HG03342 (cell line): ENCODE measurements around the gene ANGPTL3.
"Not testable (repeated sequence)": the region's sequence is repeated elsewhere in the genome, so short reads cannot be mapped to it uniquely, and the experiment has no call there.

ENCODE experiments used
- ATAC-seq: cut with Tn5 transposase; IDR thresholded peaks from one replicate; pipeline ENCODE4 v1.9.1; 2021; ENCODE audit warnings: mild to moderate bottlenecking, moderate library complexity; ENCODE audit not compliant: unreplicated experiment

ANGPTL3 gene

GRCh38 chr1:62597281-62597680 is at the start of gene ANGPTL3:
Gene ANGPTL3 (plus strand): TSS chr1:62597520. CDS start chr1:62597567, 47 bp downstream.
- ATAC-seq: no peak

GRCh38 chr1:62561306-62561705 is 36.0 kb upstream of the ANGPTL3 start:
- no peak for ATAC-seq

GRCh38 chr1:62567182-62567581 is 30.1 kb upstream of the ANGPTL3 start:
- ATAC-seq: not testable (repeated sequence)

- ATAC-seq: not testable (repeated sequence)
Measured at GRCh38 chr1:62567926-62568325, 29.4 kb upstream of the ANGPTL3 start.

- ATAC-seq: not testable (repeated sequence)
Measured at GRCh38 chr1:62571517-62571916, 25.8 kb upstream of the ANGPTL3 start.

GRCh38 chr1:62572476-62572875 is 24.8 kb upstream of the ANGPTL3 start:
- no peak for ATAC-seq

GRCh38 chr1:62573675-62574074 is 23.6 kb upstream of the ANGPTL3 start:
- no peak for ATAC-seq

- no peak for ATAC-seq
Measured at GRCh38 chr1:62585469-62586155, 11.7 kb upstream of the ANGPTL3 start.

- ATAC-seq: no peak
Measured at GRCh38 chr1:62588000-62588399, 9.3 kb upstream of the ANGPTL3 start.

- ATAC-seq: no peak
Measured at GRCh38 chr1:62589321-62589720, 8.0 kb upstream of the ANGPTL3 start.

GRCh38 chr1:62590255-62590969 is 6.9 kb upstream of the ANGPTL3 start:
- ATAC-seq: no peak

GRCh38 chr1:62590970-62591368 is 6.4 kb upstream of the ANGPTL3 start:
- no peak for ATAC-seq

GRCh38 chr1:62593825-62594394 is 3.4 kb upstream of the ANGPTL3 start:
- no peak for ATAC-seq

- no peak for ATAC-seq
Measured at GRCh38 chr1:62595647-62596046, 1.7 kb upstream of the ANGPTL3 start.

GRCh38 chr1:62599044-62599443 is 1.7 kb downstream of the ANGPTL3 start:
- no peak for ATAC-seq

- no peak for ATAC-seq
Measured at GRCh38 chr1:62601457-62601856, 4.1 kb downstream of the ANGPTL3 start.

- ATAC-seq: no peak
Measured at GRCh38 chr1:62608905-62609304, 11.6 kb downstream of the ANGPTL3 start.

- not testable (repeated sequence) for ATAC-seq
Measured at GRCh38 chr1:62610588-62610987, 13.3 kb downstream of the ANGPTL3 start.

- ATAC-seq: no peak
Measured at GRCh38 chr1:62612770-62613169, 15.4 kb downstream of the ANGPTL3 start.

- ATAC-seq: peak; percentile 96
Measured at GRCh38 chr1:62613325-62613727, 16.0 kb downstream of the ANGPTL3 start.

- peak; percentile 6 for ATAC-seq
Measured at GRCh38 chr1:62613890-62614289, 16.6 kb downstream of the ANGPTL3 start.

- peak; percentile 97 for ATAC-seq
Measured at GRCh38 chr1:62621907-62622306, 24.6 kb downstream of the ANGPTL3 start.
